NCI-H510A (cell line): ENCODE results near the gene SMIM9.
"Not testable (repeated sequence)": the region's sequence is repeated elsewhere in the genome, so short reads cannot be mapped to it uniquely, and the experiment has no call there.

Experiments used
- DNase-seq: peaks from one replicate; lab custom pipeline; 2025; lab: John Stamatoyannopoulos, UW

The SMIM9 gene

DNA sequence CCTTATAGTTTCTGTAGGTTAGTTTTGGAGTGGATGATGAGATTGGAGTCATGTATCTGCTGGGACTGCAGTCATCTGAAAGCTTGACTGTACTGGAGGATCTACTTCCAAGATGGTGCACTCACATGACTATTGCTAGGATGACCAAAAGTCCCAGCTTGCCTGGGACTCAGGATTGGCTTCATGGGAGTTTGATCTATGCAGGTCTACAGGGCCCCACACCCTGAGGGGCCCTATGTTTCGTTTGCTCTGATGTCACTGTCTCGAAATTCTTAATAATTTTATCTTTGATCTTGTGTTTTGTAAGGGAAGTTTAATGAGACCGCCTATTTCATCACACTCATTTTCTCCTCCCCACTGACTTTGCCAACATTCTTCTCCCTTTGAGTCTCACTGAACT, at the start of gene SMIM9:
Gene SMIM9 (minus strand): TSS at position 101 of the 400 bp plus-strand sequence. CDS start 3,806 bp downstream, outside the sequence.
- no peak for DNase-seq

DNA sequence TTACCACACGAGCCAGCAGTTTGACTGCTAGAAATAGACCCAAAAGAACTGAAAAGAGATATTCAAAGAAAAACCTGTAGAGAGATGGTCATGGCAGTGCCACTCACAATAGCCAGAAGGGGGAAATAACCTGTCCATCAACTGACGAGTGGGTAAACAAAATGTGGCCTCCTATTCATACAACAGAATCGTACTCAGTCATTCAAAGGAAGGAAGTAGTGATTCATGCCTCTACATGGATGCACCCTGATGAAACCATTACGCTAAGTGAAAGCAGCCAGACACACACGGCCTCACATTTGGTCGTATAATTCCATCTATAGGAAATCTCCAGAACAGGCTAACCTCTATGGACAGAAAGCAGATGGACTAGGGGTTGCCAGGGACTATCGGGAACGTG, 49.6 kb upstream of the SMIM9 start:
- DNase-seq, result not testable (repeated sequence)

DNA sequence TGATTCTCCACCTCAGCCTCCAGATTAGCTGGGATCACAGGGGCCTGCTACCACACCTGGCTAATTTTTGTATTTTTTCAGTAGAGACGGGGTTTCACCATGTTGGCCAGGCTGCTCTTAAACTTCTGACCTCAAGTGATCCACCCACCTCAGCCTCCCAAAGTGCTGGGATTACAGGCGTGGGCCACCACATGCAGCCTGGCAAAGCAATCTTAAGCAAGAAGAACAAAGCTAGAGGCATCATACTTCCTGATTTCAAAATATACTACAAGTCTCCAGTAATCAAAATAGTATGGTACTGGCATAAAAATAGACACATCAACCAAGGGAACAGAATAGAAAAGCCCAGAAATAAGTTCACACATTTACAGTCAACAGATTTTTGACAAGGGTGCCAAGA, 38.9 kb upstream of the SMIM9 start:
- no peak for DNase-seq

DNA sequence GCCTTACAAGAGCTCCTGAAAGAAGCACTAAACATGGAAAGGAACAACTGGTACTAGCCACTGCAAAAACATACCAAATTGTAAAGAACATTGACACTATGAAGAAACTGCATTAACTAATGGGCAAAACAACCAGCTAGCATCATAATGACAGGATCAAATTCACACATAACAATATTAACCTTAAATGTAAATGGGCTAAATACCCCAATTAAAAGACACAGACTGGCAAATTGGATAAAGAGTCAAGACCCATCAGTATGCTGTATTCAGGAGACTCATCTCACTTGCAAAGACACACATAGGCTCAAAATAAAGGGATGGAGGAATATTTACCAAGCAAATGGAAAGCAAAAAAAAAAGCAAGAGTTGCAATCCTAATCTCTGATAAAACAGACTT, 34.1 kb upstream of the SMIM9 start:
- DNase-seq, result not testable (repeated sequence)

DNA sequence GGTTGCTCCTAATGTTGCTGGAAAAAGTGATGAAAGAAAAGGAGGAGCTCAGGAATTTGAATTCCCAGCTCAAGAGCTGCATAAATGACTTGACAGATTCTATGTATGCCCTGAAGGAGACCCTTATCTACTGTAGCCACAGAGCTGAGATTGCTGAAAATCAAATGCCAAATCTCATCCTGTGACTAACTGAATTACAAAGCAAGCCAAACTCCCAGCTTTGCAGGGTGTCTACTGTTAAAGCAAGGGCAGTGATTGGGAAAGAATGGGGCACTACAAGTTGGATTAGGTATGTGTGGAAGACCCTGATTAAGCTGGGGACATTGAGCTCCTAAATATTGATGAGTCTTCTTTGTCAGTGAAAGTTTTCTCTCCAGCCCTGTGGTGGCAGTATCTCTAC, 20.8 kb upstream of the SMIM9 start:
- no peak for DNase-seq

DNA sequence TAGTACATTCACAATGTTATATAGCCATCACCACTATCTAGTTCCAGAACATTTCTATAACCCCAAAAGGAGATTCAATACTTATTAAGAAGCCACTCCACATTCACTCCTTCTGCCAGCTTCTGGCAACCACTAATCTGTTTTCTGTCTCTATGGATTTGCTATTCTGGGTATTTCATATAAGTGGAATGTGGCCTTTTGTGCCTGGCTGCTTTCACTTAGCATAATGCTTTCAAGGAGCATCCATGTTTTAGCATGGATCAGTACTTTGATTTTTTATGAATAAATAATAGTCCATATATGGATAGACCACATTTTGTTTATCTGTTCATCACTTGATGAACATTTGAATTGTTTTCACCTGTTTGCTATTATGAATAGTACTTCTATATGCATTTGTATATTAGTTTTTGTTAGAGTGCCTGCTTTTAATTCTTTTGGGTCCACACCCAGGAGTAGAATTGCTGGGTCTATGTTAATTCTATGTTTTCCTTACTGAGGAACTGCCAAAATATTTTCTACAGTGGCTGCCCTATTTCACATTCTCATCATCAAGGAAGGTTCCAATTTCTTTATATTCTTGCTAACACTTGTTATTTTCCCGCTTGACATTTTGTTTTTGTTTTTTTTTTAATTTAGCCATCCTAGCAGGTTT, 16.6 kb upstream of the SMIM9 start:
- no peak for DNase-seq

DNA sequence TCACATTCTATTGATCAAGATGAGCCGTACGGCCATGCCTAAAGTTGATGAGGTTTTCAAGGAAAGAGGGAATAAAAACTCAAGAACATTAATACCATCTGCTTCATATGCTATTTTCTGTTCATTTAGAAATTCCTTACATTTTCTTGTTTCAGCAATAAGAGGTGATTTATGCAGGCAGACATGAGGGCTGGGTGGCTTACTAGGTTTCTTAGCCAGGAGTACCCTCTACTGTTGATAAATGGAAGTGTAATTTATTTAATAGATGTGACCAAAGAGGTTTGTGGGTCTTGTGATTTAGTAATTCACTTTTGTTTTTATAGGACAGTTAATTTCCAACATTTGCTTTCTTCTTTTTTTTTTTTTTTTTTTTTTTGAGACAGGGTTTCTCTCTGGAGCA, 6.4 kb upstream of the SMIM9 start:
- no peak for DNase-seq

DNA sequence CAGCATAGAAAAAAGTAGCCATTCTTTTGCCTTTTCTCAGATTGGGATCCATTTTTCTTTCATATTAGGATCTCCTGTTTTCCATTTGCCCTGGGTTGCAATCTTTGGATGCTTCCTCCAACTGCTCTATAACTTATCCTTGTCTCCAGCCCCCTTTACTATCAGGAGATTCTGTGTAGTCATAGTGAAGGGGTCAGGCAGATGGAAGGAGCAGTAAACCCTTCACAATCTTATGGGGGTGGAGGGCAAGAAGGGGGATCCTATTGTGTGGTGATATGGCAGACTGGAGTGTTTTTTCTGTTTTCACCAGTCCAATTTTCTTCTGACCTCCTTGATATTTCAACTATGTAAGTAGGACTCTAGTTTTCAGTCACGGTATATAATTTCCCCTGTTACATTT, 1.7 kb upstream of the SMIM9 start:
- no peak for DNase-seq

DNA sequence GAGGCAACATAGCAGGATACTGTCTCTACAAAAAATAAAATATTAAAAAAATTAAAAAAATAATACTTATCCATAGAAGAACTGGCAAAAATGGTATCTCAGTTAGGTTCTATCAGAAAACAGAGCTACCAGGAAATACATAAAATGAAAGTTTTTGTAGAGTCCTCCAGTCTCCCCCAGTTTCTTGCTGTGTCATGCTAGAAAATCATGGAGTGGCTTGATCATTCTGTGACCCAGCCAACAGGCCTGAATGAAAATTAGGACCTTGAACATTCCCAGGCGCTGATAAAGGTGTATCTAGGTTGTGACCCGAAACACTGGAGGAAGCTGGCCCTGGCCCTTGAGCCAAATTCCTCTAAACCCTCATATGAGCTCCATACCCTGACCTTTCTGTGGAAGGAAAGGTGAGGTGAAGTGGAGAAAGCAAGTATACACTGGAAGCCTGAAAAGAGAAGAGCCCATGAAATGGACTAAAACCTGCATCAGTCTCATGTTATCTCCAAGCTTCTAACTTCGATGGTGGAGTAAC, 652 bp downstream of the SMIM9 start:
- no peak for DNase-seq

DNA sequence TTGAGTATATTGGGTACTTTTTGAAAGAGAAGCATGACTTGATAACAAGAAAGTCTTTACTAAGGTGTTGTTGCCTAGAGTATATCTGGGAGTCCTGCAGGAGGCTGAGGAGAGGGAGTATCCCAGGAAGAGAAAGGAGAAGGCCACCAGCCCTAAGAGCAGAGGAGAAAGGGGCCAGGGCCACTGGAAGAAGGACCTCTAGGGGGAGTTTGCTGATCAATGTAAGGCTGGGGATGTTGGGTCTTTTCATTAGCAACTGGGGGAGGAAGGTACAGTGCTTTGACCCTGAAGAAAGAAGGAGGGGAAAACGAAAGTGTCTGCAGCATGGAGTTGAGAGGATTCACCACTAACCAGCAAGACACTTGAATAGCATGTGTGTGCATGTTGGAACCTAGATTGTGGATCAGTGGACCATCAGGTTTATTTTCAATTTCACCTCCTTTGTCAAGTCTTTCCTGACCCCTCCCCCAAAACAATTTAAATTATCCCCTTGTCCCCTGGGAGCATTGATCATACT, 4.5 kb downstream of the SMIM9 start:
- DNase-seq, result no peak

DNA sequence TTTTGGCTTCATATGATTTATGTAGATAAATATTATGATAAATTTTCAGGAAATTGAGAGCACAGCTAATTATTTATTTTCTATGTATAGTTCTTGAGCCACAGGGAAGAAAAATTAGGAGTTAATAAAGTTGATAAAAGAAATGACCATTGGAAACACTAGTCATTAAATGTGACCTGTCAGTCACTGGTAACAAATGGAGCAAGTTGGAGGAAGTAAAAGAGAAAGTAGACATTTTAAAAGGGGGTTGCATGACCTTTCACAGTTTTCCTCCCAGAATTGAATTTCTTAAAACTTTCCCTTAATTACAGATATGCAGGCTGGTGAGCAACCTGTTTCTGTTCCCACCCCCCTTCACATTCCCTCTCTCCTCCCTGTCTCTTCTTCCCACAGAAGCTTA, 5.3 kb downstream of the SMIM9 start:
- no peak for DNase-seq

DNA sequence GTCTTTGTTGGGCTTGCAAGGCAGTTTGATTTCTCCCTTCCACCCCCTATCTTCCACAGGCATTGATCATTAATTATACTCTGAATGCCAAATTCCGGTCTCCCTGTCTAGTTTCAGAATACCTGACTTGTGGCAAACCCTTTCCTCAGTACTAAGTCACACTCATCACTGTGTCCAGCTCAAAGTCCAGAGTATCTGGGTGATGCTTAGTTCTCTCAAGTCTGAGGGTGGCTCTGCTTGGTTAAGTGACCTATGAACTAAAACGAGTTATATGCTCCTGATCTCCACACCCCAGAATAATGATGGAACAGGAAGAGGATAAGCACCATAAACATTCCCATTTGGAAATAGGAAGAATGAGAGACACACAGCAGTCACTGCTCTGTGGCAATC, 6.5 kb downstream of the SMIM9 start:
- DNase-seq, result no peak

DNA sequence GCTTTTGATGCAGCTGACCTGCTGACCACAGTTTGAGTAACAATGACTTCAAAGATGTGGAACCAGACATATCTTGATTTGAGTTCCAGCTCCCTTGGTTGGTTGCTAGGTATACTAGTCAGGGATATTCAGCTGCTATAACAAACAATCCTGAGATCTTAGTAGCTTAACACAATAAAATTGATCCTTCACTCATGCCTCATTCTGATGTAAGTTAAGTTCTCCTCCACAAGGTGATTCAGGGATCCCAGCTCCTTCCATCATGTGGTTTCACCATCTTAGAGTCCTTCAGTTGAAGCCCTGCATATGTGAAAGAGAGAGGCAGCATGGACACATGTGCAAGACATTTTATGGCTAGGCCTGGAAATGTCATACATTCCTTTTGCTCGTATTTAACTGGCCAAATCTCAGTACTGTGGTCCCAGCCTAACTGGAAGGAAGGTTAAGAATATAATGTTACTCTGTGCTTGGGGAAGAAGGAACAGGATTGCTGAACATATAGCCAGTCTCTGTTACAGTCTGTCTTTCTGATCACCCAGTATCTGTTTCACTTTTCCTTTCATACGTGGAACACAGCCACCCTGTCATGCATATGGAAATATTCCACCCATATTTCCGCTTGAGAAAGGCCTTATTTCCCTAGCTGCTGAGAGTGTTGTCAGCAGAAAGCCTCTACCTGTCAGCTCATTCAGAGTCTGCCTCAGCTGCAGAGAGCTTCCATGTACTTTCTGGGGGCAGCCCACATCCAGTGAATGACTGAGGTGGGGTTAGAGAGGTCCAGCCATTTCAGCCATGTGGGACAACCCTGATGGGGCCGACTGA, 7.1 kb downstream of the SMIM9 start:
- DNase-seq, result no peak

DNA sequence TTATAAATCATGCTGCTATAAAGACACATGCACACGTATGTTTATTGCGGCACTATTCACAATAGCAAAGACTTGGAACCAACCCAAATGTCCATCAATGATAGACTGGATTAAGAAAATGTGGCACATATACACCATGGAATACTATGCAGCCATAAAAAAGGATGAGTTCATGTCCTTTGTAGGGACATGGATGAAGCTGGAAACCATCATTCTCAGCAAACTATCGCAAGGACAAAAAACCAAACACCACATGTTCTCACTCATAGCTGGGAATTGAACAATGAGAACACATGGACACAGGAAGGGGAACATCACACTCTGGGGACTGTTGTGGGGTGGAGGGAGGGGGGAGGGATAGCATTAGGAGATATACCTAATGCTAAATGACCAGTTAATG, 8.9 kb downstream of the SMIM9 start:
- not testable (repeated sequence) for DNase-seq

DNA sequence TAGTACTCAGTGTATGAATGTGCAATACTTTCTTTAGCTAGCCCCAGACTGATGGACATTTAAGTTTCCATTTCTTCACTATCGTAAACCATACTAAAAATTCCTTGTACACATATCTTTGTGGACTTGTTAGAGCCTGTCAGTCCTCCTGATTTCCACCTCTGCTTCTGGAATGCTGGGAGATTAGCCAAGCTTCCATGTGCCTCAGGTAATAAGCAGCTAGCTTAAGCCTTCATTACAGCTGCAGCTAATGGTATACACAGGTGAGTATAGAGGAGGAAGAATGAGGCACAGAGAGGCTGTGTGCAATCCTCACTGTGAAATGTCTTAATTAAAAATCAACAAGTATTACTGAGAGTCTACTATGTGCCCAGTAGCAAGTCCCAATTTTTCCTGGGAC, 9.8 kb downstream of the SMIM9 start:
- DNase-seq, result no peak

DNA sequence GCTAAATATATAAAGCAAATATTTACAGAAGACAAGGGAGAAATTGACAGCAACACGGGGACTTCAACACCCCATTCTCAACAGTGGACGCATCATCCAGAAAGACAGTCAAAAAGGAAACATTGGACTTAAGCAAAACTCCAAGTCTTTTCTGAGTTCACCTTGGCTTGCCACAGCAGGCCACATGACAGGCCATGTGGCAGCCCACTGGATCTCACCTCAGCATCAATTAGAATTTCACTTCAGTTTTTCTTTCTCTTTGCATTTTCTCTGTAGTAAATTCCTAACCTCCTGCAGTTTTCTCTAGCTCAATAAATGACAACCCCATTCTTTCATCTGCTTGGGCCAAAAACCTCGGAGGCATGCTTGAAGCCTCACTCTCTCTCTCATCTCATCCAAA, 12.4 kb downstream of the SMIM9 start:
- no peak for DNase-seq

DNA sequence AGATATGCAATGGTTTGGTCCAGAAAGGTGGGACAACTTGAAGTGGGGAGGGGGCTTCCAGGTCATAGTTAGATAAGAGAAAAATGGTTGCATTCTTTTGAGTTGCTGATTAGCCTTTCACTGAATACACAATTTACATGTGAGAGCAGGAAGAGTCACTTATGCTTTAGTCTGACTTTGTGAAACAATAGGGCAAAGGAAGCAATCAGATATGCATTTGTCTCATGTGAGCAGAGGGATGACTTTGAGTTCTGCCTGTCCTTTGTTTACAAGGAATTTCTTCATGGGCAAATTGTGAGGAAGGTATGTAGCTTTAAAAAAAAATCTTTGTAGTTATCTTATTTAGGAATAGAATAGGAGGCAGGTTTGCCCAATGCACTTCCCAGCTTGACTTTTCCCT, 12.9 kb downstream of the SMIM9 start:
- no peak for DNase-seq

DNA sequence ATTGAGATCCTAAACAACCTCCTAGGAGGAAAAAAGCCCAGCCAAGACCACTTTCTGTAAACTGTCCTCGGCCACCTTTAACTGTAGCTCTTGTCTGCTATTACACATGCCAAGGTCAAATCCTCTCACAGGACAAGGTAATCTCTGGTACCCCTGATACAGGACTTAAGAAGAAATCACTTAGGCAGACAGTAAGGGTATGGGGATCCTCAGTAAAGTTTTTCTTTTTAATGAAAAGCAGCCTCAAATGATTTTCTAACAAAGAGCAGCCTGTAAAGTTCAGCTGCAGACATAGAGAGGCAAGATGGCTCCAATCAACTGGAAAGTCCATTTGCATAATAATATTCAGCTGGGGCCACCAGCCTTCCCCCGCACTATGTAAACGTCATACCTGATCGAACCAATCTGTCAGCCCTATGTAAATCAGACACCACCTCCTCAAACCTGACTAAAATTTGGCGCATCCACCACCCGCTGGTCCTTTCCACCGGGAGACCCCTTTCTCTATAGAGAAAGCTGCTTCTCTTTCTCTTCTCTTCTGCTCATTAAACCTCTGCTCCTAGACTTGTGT, 14.6 kb downstream of the SMIM9 start:
- no peak for DNase-seq

DNA sequence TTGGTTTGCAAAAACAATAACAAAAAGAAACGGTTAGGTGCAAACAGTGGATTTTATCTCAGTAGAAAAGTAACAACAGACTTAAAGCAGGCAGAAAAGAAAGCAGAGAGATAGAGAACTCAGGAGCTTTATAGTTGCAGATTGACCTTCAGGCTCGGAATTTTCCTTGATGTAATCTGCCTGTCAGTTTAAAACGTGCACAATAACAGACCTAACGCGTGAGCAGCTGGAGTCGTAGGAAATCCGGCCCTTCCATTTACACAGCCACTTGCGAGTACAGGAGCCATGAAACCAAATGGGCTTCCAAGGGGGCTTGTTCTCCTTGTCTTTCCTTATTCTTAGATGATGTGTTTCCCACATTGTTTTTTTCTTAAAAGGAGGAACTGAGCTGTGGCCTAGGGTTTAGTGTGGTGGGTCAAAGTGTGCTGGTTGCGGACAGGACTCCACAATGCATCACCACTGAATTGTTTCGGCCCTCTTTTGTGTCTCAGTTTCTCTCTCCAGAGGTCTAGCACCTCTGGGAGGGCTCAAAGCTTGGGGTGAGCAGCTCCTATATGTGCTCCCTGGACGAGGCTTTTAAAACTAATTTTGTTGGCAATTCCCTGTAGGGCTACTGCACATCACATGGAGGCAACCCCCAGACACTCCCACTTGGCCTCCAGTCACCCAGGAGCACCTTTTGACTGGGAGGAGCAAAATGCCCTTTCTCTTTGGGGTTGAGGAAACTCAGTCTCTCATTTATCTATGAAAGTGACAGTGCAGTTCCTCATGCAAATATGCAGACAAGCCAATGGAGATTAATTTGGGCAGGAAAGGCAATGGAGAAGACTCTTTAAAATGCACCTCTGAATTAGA, 15.3 kb downstream of the SMIM9 start:
- DNase-seq, result no peak

DNA sequence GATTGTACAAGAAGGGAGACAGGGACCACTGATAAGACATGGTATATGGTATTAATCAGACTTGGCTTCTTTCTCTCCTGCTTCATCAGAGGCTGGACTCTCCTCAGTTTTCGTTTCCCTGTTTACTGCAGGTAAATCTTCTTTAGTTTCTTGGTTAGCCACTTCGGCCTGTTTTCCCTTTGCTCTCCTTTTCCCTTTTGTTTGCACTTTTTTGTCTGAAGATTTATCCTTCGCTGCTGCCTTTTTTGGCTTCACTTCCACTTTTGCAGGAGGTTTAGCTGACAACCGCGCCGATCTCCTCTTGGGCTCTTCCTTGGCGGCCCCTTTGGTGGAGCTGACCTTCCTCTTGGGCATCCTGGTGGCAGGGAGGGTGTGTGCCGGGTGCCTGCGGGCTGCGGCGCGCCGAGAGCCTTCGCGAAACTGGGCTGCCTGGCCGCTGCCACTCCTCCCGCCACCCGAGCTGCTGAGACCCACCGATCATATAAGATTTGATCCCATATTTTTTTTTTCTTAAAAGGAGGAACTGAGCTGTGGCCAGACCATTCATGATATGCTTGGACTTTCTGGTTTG, 17.3 kb downstream of the SMIM9 start:
- DNase-seq, result not testable (repeated sequence)

DNA sequence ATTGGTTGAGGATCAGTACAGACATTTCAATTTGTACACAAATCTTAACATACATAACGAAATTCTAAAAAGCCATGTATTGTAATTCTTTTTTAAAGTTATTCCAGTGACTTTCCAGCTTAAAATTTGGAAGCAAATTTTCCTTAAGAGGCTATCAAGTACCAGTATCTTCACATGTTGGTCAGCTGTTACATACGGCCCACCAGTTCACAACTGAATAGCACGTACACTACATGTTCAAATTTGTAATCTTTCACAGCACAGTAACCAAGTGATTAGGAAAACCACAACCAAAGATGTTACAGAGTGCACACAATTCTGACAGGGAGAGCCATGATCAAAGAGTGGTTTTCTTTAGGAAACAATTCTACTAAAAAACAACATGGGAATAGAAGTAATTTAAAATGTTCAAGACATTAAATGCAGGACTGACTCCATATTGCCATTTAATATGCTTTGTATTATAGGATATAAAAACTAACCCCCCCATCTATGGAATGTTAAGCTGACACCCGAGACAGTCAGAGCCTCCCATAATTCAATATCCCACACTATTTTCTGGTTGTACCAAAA, 18.1 kb downstream of the SMIM9 start:
- DNase-seq, result not testable (repeated sequence)
